Heart right ventricle (tissue), 16 donors: ENCODE data around the gene BCAP29. TPM values are rescaled to one million over a fixed set of nuclear protein-coding genes. Genes with fewer than 3 reads are reported as not detected.

Source experiments
- ATAC-seq, 8 donors: fragments of 200-7000 bp; cut with Tn5 transposase; one replicate each; pipeline ENCODE4 v1.9.1; 2020; ENCODE audit warnings: mild to moderate bottlenecking in 8 of 8, moderate library complexity in 8 of 8, moderate number of reproducible peaks in 1 of 8
- DNase-seq, 2 donors: peaks; one replicate each; pipeline ENCODE4 v3.0.0-alpha.2; 2020
- H3K27ac ChIP-seq, 10 donors: fragments of 200-600 bp; sonication (generic) in 2 of 10; one replicate each; pipeline versions ENCODE4 v1.5.0 to v1.8.0; 2020 to 2022; ENCODE audit warnings: mild to moderate bottlenecking in 3 of 10
- H3K27me3 ChIP-seq, 7 donors: fragments of 200-600 bp; one replicate each; pipeline ENCODE4 v1.8.0; 2021 to 2022; ENCODE audit warnings: mild to moderate bottlenecking in 2 of 7
- H3K36me3 ChIP-seq, 9 donors: fragments of 200-600 bp; sonication (generic) in 1 of 9; one replicate each; pipeline versions ENCODE4 v1.5.0 to v1.8.0; 2020 to 2022; ENCODE audit warnings: mild to moderate bottlenecking in 2 of 9
- H3K4me1 ChIP-seq, 9 donors: fragments of 200-600 bp; sonication (generic) in 1 of 9; one replicate each; pipeline versions ENCODE4 v1.5.0 to v1.8.0; 2020 to 2022; ENCODE audit warnings: mild to moderate bottlenecking in 4 of 9
- H3K4me3 ChIP-seq, 10 donors: fragments of 200-600 bp; sonication (generic) in 2 of 10; one replicate each; pipeline versions ENCODE4 v1.5.0 to v1.8.0; 2020 to 2022; ENCODE audit warnings: mild to moderate bottlenecking in 7 of 10, moderate library complexity in 2 of 10
- H3K9me3 ChIP-seq, 11 donors: fragments of 200-600 bp in 10 of 11; sonication (generic) in 2 of 11; one replicate each; pipeline versions ENCODE4 v1.5.0 to v1.8.0; 2013 to 2022; ENCODE audit warnings: mild to moderate bottlenecking in 2 of 11, control low read depth in 1 of 11, moderate library complexity in 1 of 11
- WGBS, 2 donors: extraction: QIAGEN DNeasy Blood & Tissue Kit; methylation state at CpG; one replicate each; pipeline ENCODE4 v1.1.7; 2013; ENCODE audit warnings: inconsistent platforms in 1 of 2; 5-methylcytosine and 5-hydroxymethylcytosine counted together
- intact Hi-C, 10 donors: fragments of 100-400 bp; cut with DNase I; formaldehyde crosslinking; loops; one replicate each; pipeline versions ENCODE4 v1.11.1 to v1.14.2; 2022
- polyA plus RNA-seq, 2 donors: library from polyadenylated mRNA; stranded (reverse); fragments of 200-250 nt; gene quantifications; one replicate each; pipeline ENCODE4 v1.2.3, GENCODE V29; 2013
- total RNA-seq, 10 donors: library from RNA; stranded (reverse); fragmentation: NEBNext Ultra II Directional in 3 of 10; extraction: Animal tissue kit (Norgen Biotek cat#: 25700) in 3 of 10; gene quantifications; one replicate each; pipeline versions ENCODE4 v1.2.1 to v1.2.4, GENCODE V29; 2021 to 2023
- TF ChIP-seq, protein P1 (sequence below), 9 donors: fragments of 200-600 bp; sonication (generic) in 2 of 9; IDR thresholded peaks; one replicate each; pipeline versions ENCODE4 v1.5.0 to v1.8.0; 2021 to 2022; ENCODE audit warnings: antibody characterized with exemption in 9 of 9, mild to moderate bottlenecking in 5 of 9, moderate library complexity in 1 of 9
- donor health status: Arrhythmogenic right ventricular cardiomyopathy.
- donor health status: ischemic (EF 13 %, LVEDD 7.1; RV severe dilation, severe dysfunction).
- donor health status: healthy with polysubstance abuse.
- donor health status: DM: no; HTN: yes; CAD: no.
- donor health status: DM: no; HTN: no; CAD: no.
- donor health status: ischemic (EF 25% LVEDD 6.9; RV normal size, moderate dysfunction).
- donor health status: ischemic (EF 25% LVEDD 5.7; RV mildly dilated, moderate dysfunction).
- donor health status: healthy.
- donor health status: DM: yes; HTN: yes; CAD: no.
- donor health status: Ischemic cardiomyopathy.
- donor health status: ischemic (EF 35%, LVEDD 5.7; RV mildly dilated, moderate dysfunction).
- donor health status: nonischemic (EF 11% LVEDD 7.7; RV severe dilation, severe dysfunction).
- donor health status: DM: yes; HTN: yes; CAD: no.
- donor health status: PGD.
- donor health status: ischemic (EF 29% LVEDD 5.4; RV normal size, mild dysfunction).
- donor health status: nonischemic (EF 23%, LVEDD 6.1; RV moderate dilation, normal function).

BCAP29 gene
- total and polyA plus RNA-seq, 12 donors, result 62.7 to 141 (median 111) TPM

- 91 to 94% methylated on average over 2 of the region's 2 CpGs for WGBS, 2 donors
- no peak overlapping the region for H3K27ac ChIP-seq
- ATAC-seq (no peak), DNase-seq (no peak)
- peaks cover 0 to 61% (median 10%) of the 10 kb centered on the region in 9 donors for H3K36me3 ChIP-seq
- no peaks in the 10 kb centered on the region for H3K9me3 ChIP-seq
- intact Hi-C loops, result loop anchor here in 5 of 10 donors (5.0 to 10.0 kb wide), 9 partner anchors 107 to 390 kb away; partner anchors contain the start of genes GPR22 (in 2 of the 5) and CBLL1 (in 1 of the 5)
- TF ChIP-seq, protein P1, sequence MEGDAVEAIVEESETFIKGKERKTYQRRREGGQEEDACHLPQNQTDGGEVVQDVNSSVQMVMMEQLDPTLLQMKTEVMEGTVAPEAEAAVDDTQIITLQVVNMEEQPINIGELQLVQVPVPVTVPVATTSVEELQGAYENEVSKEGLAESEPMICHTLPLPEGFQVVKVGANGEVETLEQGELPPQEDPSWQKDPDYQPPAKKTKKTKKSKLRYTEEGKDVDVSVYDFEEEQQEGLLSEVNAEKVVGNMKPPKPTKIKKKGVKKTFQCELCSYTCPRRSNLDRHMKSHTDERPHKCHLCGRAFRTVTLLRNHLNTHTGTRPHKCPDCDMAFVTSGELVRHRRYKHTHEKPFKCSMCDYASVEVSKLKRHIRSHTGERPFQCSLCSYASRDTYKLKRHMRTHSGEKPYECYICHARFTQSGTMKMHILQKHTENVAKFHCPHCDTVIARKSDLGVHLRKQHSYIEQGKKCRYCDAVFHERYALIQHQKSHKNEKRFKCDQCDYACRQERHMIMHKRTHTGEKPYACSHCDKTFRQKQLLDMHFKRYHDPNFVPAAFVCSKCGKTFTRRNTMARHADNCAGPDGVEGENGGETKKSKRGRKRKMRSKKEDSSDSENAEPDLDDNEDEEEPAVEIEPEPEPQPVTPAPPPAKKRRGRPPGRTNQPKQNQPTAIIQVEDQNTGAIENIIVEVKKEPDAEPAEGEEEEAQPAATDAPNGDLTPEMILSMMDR (IDR thresholded peaks at IDR 0.05), result no peak
- H3K4me3 ChIP-seq, result no peak overlapping the region
- peaks cover 0 to 53% (median 31%) of the 10 kb centered on the region in 9 donors for H3K4me1 ChIP-seq
- H3K27me3 ChIP-seq, result no peaks in the 10 kb centered on the region
Measured at GRCh38 chr7:107584716-107585115, 4.7 kb downstream of the BCAP29 start.

GRCh38 chr7:107588529-107589130 is 8.6 kb downstream of the BCAP29 start:
- H3K9me3 ChIP-seq, result no peaks in the 10 kb centered on the region
- DNase-seq, result no peak
- no peak overlapping the region for H3K4me3 ChIP-seq
- H3K27me3 ChIP-seq, result no peaks in the 10 kb centered on the region
- H3K27ac ChIP-seq, result peak overlapping the region in 1 of 10 donors; percentile 17
- 90% methylated on average over 5 of the region's 5 CpGs for WGBS, 2 donors
- H3K36me3 ChIP-seq, result peaks cover 0 to 65% (median 10%) of the 10 kb centered on the region in 9 donors
- intact Hi-C loops, result loop anchor here in 4 of 10 donors (10.0 kb wide), 4 partner anchors 114 to 394 kb away; partner anchors contain the start of gene GPR22 (in 1 of the 4)
- ATAC-seq, result no peak
- H3K4me1 ChIP-seq, result peaks cover 0 to 54% (median 13%) of the 10 kb centered on the region in 9 donors
- TF ChIP-seq, protein P1 (IDR thresholded peaks at IDR 0.05), result no peak

DNA sequence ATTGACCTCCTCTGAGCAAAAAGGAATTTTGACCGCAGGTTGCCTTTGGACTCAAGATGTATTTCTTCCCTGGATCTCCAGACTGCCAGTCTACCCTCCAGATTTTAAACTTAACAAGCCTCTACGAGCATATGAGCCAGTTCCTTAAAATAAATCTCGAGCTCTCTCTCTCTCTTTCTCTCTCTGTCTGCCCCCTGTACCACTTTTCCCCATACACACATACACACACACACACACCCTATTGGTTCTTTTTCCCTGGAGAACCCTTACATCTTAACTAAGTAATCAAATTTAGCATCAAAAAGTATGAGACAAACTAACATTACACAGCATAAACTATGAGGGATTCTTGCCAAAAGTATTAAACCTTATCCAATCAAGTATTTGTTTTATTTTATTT is 11.4 kb downstream of the BCAP29 start:
- ATAC-seq (peak in 3 of 8 donors; percentile 25 to 52 (median 34)), DNase-seq (no peak)
- Histone ChIP-seq H3K27me3 (no peaks in the 10 kb centered on the region), H3K27ac (peak overlapping the region in 6 of 10 donors; percentile 28 to 87 (median 48)), H3K4me1 (peaks cover 0 to 69% (median 28%) of the 10 kb centered on the region in 9 donors), H3K9me3 (no peaks in the 10 kb centered on the region), H3K36me3 (peaks cover 0 to 66% (median 0%) of the 10 kb centered on the region in 9 donors), H3K4me3 (no peak overlapping the region)
- TF ChIP-seq, protein P1 (IDR thresholded peaks at IDR 0.05), result no peak
- 48 to 56% methylated on average over 3 of the region's 3 CpGs for WGBS, 2 donors
- intact Hi-C loops, result no loop called here

DNA sequence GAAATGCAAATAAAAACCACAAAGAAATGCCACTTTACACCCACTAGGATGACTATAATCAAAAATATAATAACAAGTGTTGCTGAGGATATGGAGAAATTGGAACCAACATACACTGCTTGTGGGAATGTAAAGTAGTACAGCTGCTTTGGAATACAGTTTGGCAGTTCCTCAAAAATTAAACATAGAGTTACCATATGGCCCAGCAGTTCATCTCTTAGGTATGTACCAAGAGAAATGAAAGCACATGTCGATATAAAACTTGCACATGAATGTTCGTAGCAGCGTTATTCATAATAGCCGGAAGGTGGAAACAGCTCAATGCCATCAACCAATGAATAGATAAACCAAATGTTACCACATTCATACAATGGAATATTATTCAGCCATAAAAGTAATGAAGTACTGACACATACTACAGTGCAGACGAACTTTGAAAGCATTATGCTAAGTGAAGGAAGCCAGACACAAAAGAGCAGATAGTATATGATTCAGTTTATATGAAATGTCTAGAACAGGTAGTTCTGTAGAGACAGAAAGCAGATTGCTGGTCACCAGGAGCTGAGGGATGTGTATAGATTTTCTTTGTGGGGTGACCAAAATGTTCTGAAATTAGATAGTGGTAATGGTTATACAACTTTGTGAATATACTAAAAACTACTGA is 12.4 kb downstream of the BCAP29 start:
- TF ChIP-seq, protein P1 (IDR thresholded peaks at IDR 0.05), result no peak
- H3K4me1 ChIP-seq, result peaks cover 0 to 69% (median 38%) of the 10 kb centered on the region in 9 donors
- 86 to 91% methylated on average over 5 of the region's 5 CpGs for WGBS, 2 donors
- peaks cover 0 to 66% (median 0%) of the 10 kb centered on the region in 9 donors for H3K36me3 ChIP-seq
- no peak overlapping the region for H3K4me3 ChIP-seq
- no peaks in the 10 kb centered on the region for H3K9me3 ChIP-seq
- H3K27me3 ChIP-seq, result no peaks in the 10 kb centered on the region
- DNase-seq, result no peak
- peak overlapping the region in 3 of 10 donors; percentile 36 to 87 (median 51) for H3K27ac ChIP-seq
- no peak for ATAC-seq
- intact Hi-C loops, result no loop called here
